H1 (cell line): ENCODE data around the gene MUC7. TPM values are rescaled to one million over a fixed set of nuclear protein-coding genes. Genes with fewer than 3 reads are reported as not detected.

Source experiments
- CTCF ChIA-PET: fragments of 300-600 bp; sonication (Branson Sonifier 250); formaldehyde crosslinking; loops from one replicate; lab custom pipeline; 2021; ENCODE audit not compliant: partially characterized antibody; lab: Charles Lee
- POLR2A ChIA-PET: fragments of 300-600 bp; sonication (Branson Sonifier 250); formaldehyde crosslinking; loops from one replicate; lab custom pipeline; 2021; ENCODE audit warnings: inconsistent platforms; ENCODE audit not compliant: partially characterized antibody; lab: Charles Lee
- DNase-seq, 2 experiments: peaks; one replicate each; pipeline versions ENCODE4 v3.0.0 to v3.0.0-alpha.2; 2010 to 2022; ENCODE audit warnings: low spot score in 2 of 2, low read depth in 1 of 2, mixed read lengths in 1 of 2
- FAIRE-seq: peaks from 2 replicates; lab custom pipeline; 2011; peaks lifted over from hg19 to GRCh38; lab: Jason Lieb, UNC
- H2AFZ ChIP-seq: 2 replicates; pipeline ENCODE4 v1.8.1; 2012; ENCODE audit warnings: low read length, inconsistent platforms
- H2AK5ac ChIP-seq: 2 replicates; pipeline ENCODE4 v1.6.1; 2013; ENCODE audit warnings: low read depth, low read length
- H2BK120ac ChIP-seq: replicated peaks from 2 replicates; pipeline ENCODE3; 2013; ENCODE audit warnings: low read depth, low read length, inconsistent platforms
- H2BK12ac ChIP-seq: 2 replicates; pipeline ENCODE4 v1.6.1; 2013; ENCODE audit warnings: low read depth, low read length
- H2BK15ac ChIP-seq: 2 replicates; pipeline ENCODE4 v1.6.1; 2013; ENCODE audit warnings: low read length
- H2BK20ac ChIP-seq: 2 replicates; pipeline ENCODE4 v1.6.1; 2013; ENCODE audit warnings: low read length
- H2BK5ac ChIP-seq: 2 replicates; pipeline ENCODE4 v1.6.1; 2013; ENCODE audit warnings: low read depth, low read length
- H3K14ac ChIP-seq: 2 replicates; pipeline ENCODE4 v1.6.1; 2013; ENCODE audit warnings: inconsistent platforms; ENCODE audit not compliant: insufficient read length
- H3K18ac ChIP-seq: 2 replicates; pipeline ENCODE4 v1.6.1; 2013; ENCODE audit warnings: low read length; ENCODE audit errors: extremely low read depth
- H3K23ac ChIP-seq: 2 replicates; pipeline ENCODE4 v1.6.1; 2013; ENCODE audit warnings: inconsistent platforms; ENCODE audit not compliant: insufficient read length
- H3K23me2 ChIP-seq: 2 replicates; pipeline ENCODE4 v1.6.1; 2013; ENCODE audit warnings: low read depth, low read length
- H3K27ac ChIP-seq: 2 replicates; pipeline ENCODE4 v1.6.1; 2011; ENCODE audit warnings: low read depth, low read length, inconsistent platforms
- H3K27me3 ChIP-seq, 4 experiments: replicated peaks in 1 of 4; 1 replicate in 1 of 4; 2 replicates in 3 of 4; pipeline versions ENCODE4 v1.6.1 to v1.8.1; 2011 to 2013; ENCODE audit warnings: low read length in 3 of 4, mild to moderate bottlenecking in 3 of 4, inconsistent platforms in 2 of 4, mixed read lengths in 2 of 4, moderate library complexity in 1 of 4; ENCODE audit not compliant: control insufficient read depth in 3 of 4, insufficient read depth in 3 of 4; ENCODE audit errors: extremely low read depth in 1 of 4
- H3K36me3 ChIP-seq, 4 experiments: 2 replicates each; pipeline versions ENCODE4 v1.6.1 to v1.8.1; 2011 to 2013; ENCODE audit warnings: mild to moderate bottlenecking in 4 of 4, low read length in 3 of 4, moderate library complexity in 2 of 4, control low read depth in 1 of 4, inconsistent platforms in 1 of 4; ENCODE audit not compliant: insufficient read depth in 4 of 4, control insufficient read depth in 2 of 4
- H3K4ac ChIP-seq: replicated peaks from 2 replicates; pipeline ENCODE3; 2013; ENCODE audit warnings: low read length, low read depth, mixed read lengths, inconsistent platforms; ENCODE audit not compliant: insufficient read length
- H3K4me1 ChIP-seq, 4 experiments: replicated peaks in 1 of 4; 1 replicate in 1 of 4; 2 replicates in 3 of 4; pipeline versions ENCODE4 v1.6.1 to v1.8.1; 2011 to 2013; ENCODE audit warnings: low read length in 3 of 4, inconsistent platforms in 2 of 4, mixed read lengths in 1 of 4; ENCODE audit not compliant: insufficient read depth in 4 of 4, control insufficient read depth in 3 of 4
- H3K4me2 ChIP-seq, 2 experiments: 2 replicates each; pipeline versions ENCODE4 v1.6.1 to v1.8.1; 2011 to 2013; ENCODE audit warnings: low read depth in 2 of 2, low read length in 2 of 2, control low read depth in 1 of 2, inconsistent platforms in 1 of 2, mild to moderate bottlenecking in 1 of 2; ENCODE audit not compliant: insufficient read depth in 1 of 2
- H3K4me3 ChIP-seq, 4 experiments: fragments of 200-600, 300-600 bp in 1 of 4; sonication (generic), shearing (Covaris generic), sonication (Bioruptor Twin) in 1 of 4; 2 replicates each; pipeline versions ENCODE4 v1.5.1 to v1.8.1; 2011 to 2016; ENCODE audit warnings: low read length in 4 of 4, low read depth in 3 of 4, control low read depth in 2 of 4, inconsistent platforms in 2 of 4, mild to moderate bottlenecking in 2 of 4, mixed read lengths in 1 of 4, moderate library complexity in 1 of 4; ENCODE audit not compliant: insufficient read depth in 2 of 4; ENCODE audit errors: extremely low read depth in 1 of 4
- H3K56ac ChIP-seq: replicated peaks from 2 replicates; pipeline ENCODE3; 2013; ENCODE audit warnings: low read depth, mild to moderate bottlenecking, mixed read lengths, low read length, inconsistent platforms; ENCODE audit not compliant: insufficient read length
- H3K79me1 ChIP-seq: 2 replicates; pipeline ENCODE4 v1.6.1; 2013; ENCODE audit warnings: low read depth, low read length, control low read depth
- H3K79me2 ChIP-seq, 2 experiments: 2 replicates each; pipeline versions ENCODE4 v1.6.1 to v1.8.1; 2012 to 2013; ENCODE audit warnings: low read length in 2 of 2, mild to moderate bottlenecking in 2 of 2, inconsistent platforms in 1 of 2; ENCODE audit not compliant: insufficient read depth in 2 of 2, control insufficient read depth in 1 of 2
- H3K9ac ChIP-seq, 4 experiments: replicated peaks in 1 of 4; 1 replicate in 1 of 4; 2 replicates in 3 of 4; pipeline versions ENCODE4 v1.6.1 to v1.8.1; 2011 to 2013; ENCODE audit warnings: low read depth in 3 of 4, low read length in 3 of 4, control low read depth in 2 of 4, mild to moderate bottlenecking in 2 of 4, moderate library complexity in 2 of 4, inconsistent platforms in 1 of 4; ENCODE audit errors: extremely low read depth in 1 of 4
- H3K9me3 ChIP-seq, 2 experiments: 2 replicates each; pipeline versions ENCODE4 v1.6.1 to v1.8.1; 2012 to 2013; ENCODE audit warnings: mild to moderate bottlenecking in 2 of 2, moderate library complexity in 2 of 2, control low read depth in 1 of 2, inconsistent platforms in 1 of 2, low read depth in 1 of 2, low read length in 1 of 2, mixed read lengths in 1 of 2; ENCODE audit not compliant: insufficient read depth in 2 of 2
- H4K20me1 ChIP-seq, 2 experiments: replicated peaks in 1 of 2; 2 replicates each; pipeline versions ENCODE3 to v1.8.1; 2011 to 2013; ENCODE audit warnings: inconsistent platforms in 2 of 2, low read length in 2 of 2, mild to moderate bottlenecking in 1 of 2; ENCODE audit not compliant: insufficient read depth in 2 of 2, control insufficient read depth in 1 of 2
- H4K5ac ChIP-seq: 2 replicates; pipeline ENCODE4 v1.6.1; 2013; ENCODE audit warnings: low read length, low read depth, mixed read lengths, inconsistent platforms; ENCODE audit not compliant: insufficient read length
- H4K8ac ChIP-seq: 2 replicates; pipeline ENCODE4 v1.8.0; 2013; ENCODE audit warnings: mild to moderate bottlenecking, moderate library complexity, low read length, inconsistent platforms; ENCODE audit not compliant: insufficient read depth; ENCODE audit errors: extremely low read depth
- H4K91ac ChIP-seq: replicated peaks from 2 replicates; pipeline ENCODE3; 2013; ENCODE audit warnings: low read length, mixed read lengths, inconsistent platforms; ENCODE audit not compliant: insufficient read length
- BACH1 ChIP-seq: IDR thresholded peaks from 2 replicates; pipeline ENCODE4 v1.6.1; 2012; ENCODE audit warnings: low read length, improper control_type of control experiment
- CHD1 ChIP-seq: IDR thresholded peaks from 2 replicates; pipeline ENCODE4 v1.6.1; 2012; ENCODE audit warnings: low read depth, low read length, improper control_type of control experiment
- CTCF ChIP-seq, 3 experiments: IDR thresholded peaks; 1 replicate in 2 of 3; 2 replicates in 1 of 3; pipeline versions ENCODE4 v1.5.1 to v1.6.1; 2011; ENCODE audit warnings: low read length in 3 of 3, mild to moderate bottlenecking in 3 of 3, inconsistent platforms in 2 of 3, low read depth in 1 of 3, moderate library complexity in 1 of 3; ENCODE audit not compliant: insufficient read depth in 1 of 3; ENCODE audit errors: control extremely low read depth in 1 of 3
- EZH2 ChIP-seq: fragments of 200-600 bp; sonication (generic); IDR thresholded peaks from 2 replicates; pipeline ENCODE4 v1.7.1; 2012; ENCODE audit warnings: low read depth, mild to moderate bottlenecking, moderate library complexity, low read length, inconsistent platforms; ENCODE audit not compliant: severe bottlenecking
- KDM4A ChIP-seq: IDR thresholded peaks from one replicate; pipeline ENCODE4 v1.7.1; 2012; ENCODE audit warnings: low read depth, mild to moderate bottlenecking, moderate library complexity, low read length, inconsistent platforms; ENCODE audit not compliant: severe bottlenecking
- PHF8 ChIP-seq: fragments of 200-600 bp; sonication (generic); conservative IDR thresholded peaks from 2 replicates; pipeline ENCODE4 v1.7.1; 2012; ENCODE audit warnings: low read depth, mild to moderate bottlenecking, inconsistent platforms, low read length, moderate library complexity
- POLR2A ChIP-seq, 2 experiments: IDR thresholded peaks; 1 replicate in 1 of 2; 2 replicates in 1 of 2; pipeline ENCODE4 v1.6.1; 2011; ENCODE audit warnings: low read depth in 2 of 2, low read length in 2 of 2, mild to moderate bottlenecking in 2 of 2; ENCODE audit errors: control extremely low read depth in 1 of 2
- TAF1 ChIP-seq: IDR thresholded peaks from 2 replicates; pipeline ENCODE4 v1.6.1; 2011; ENCODE audit warnings: mild to moderate bottlenecking, low read depth, low read length
- TCF12 ChIP-seq: IDR thresholded peaks from 2 replicates; pipeline ENCODE4 v1.6.1; 2011; ENCODE audit warnings: low read depth, mild to moderate bottlenecking, low read length
- TEAD4 ChIP-seq: IDR thresholded peaks from 2 replicates; pipeline ENCODE4 v1.6.1; 2012; ENCODE audit warnings: low read depth, low read length, inconsistent platforms, mixed read lengths
- WGBS, 2 experiments: shearing (Covaris generic) in 1 of 2; methylation state at CpG; one replicate each; pipeline versions ENCODE4 v1.1.6 to v1.1.7; 2013 to 2015; ENCODE audit warnings: low lambda C conversion rate in 2 of 2, mixed read lengths in 2 of 2, inconsistent platforms in 1 of 2, low coverage in 1 of 2, missing lambda C conversion rate in 1 of 2; ENCODE audit not compliant: insufficient replicate concordance in 2 of 2, insufficient coverage in 1 of 2, insufficient read length in 1 of 2; ENCODE audit errors: extremely low coverage in 1 of 2, missing lambda C conversion rate in 1 of 2; 5-methylcytosine and 5-hydroxymethylcytosine counted together
- polyA plus RNA-seq, 7 experiments: library from polyadenylated mRNA; depleted of rRNA in 3 of 7; stranded (reverse) in 5 of 7; unstranded in 2 of 7; fragments of >200 nt in 5 of 7; fragments of 200-250 nt in 2 of 7; gene quantifications; 1 replicate in 5 of 7; 2 replicates in 1 of 7; 4 replicates in 1 of 7; pipeline versions ENCODE4 v1.2.1 to v1.2.3, GENCODE V29; 2011 to 2013; ENCODE audit warnings: missing spikeins in 2 of 7, mixed read lengths in 2 of 7
- total RNA-seq: library from RNA; stranded (reverse); fragmentation: NEBNext Ultra II Directional; extraction: Animal tissue kit (Norgen Biotek cat#: 25700); gene quantifications from 2 replicates; pipeline ENCODE4 v1.2.1, GENCODE V29; 2021

MUC7 gene
- total and polyA plus RNA-seq, 2 of the 8 experiments (the other 6 are each of a cell fraction or from before 2014, with no cell fraction given) = not detected

- no peak overlapping the region for H3K4me2 ChIP-seq
- H2AFZ ChIP-seq = no peak overlapping the region
- no peaks in the 10 kb centered on the region for H3K79me2 ChIP-seq
- no peak overlapping the region for H2BK5ac ChIP-seq
- no peaks in the 10 kb centered on the region for H3K9me3 ChIP-seq
- H2BK12ac ChIP-seq = no peak overlapping the region
- H3K56ac ChIP-seq = no peak overlapping the region
- no peak overlapping the region for H2AK5ac ChIP-seq
- no peak overlapping the region for H4K5ac ChIP-seq
- DNase-seq (no peak), FAIRE-seq (no peak)
- H3K9ac ChIP-seq = no peak overlapping the region
- TF ChIP-seq TEAD4 (no peak), PHF8 (no peak), TAF1 (no peak), BACH1 (no peak), KDM4A (no peak), CHD1 (no peak), EZH2 (no peak), POLR2A (IDR thresholded peaks at IDR 0.05; ENCODE audit: control extremely low read depth in 1 of 2, low read depth in 2 of 2, low read length in 2 of 2) (no peak), TCF12 (no peak), CTCF (IDR thresholded peaks at IDR 0.05; ENCODE audit: control extremely low read depth in 1 of 3, insufficient read depth in 1 of 3, low read depth in 1 of 3, low read length in 3 of 3) (no peak)
- 90% methylated on average over 3 of the region's 3 CpGs; no CpG with 5 or more reads in 1 of the 2 experiments for WGBS, 2 experiments
- H3K36me3 ChIP-seq = no peaks in the 10 kb centered on the region
- no peaks in the 10 kb centered on the region for H3K23me2 ChIP-seq
- no peaks in the 10 kb centered on the region for H3K27me3 ChIP-seq
- no peaks in the 10 kb centered on the region for H4K20me1 ChIP-seq
- no peak overlapping the region for H3K4ac ChIP-seq
- CTCF ChIA-PET = no interaction called here
- H2BK15ac ChIP-seq = no peak overlapping the region
- H2BK20ac ChIP-seq = no peak overlapping the region
- H4K91ac ChIP-seq = no peak overlapping the region
- no peak overlapping the region for H4K8ac ChIP-seq
- POLR2A ChIA-PET = no interaction called here
- H3K23ac ChIP-seq = no peak overlapping the region
- H3K4me1 ChIP-seq = no peaks in the 10 kb centered on the region
- H3K18ac ChIP-seq = no peak overlapping the region
- H3K27ac ChIP-seq = no peak overlapping the region
- H3K79me1 ChIP-seq = no peaks in the 10 kb centered on the region
- no peak overlapping the region for H2BK120ac ChIP-seq
- H3K4me3 ChIP-seq = no peak overlapping the region
- H3K14ac ChIP-seq = no peak overlapping the region
Observed at GRCh38 chr4:70518716-70519115, 46.7 kb downstream of the MUC7 start.
